ENCODE results near the gene DNAH1.

GRCh38 chr3:52397676-52398399 lies 81.7 kb downstream of the DNAH1 start:
- TF ChIP-seq CTCF (IDR thresholded peaks at IDR 0.05; ENCODE audit: insufficient read depth, low read length, poor library complexity, severe bottlenecking) (no peak), EZH2phosphoT487 (conservative IDR thresholded peaks at IDR 0.05; ENCODE audit: low read length) (no peak)

Data from SU-DHL-6 (cell line).